ENCODE results near the gene STX17.
A peak's percentile ranks its signal among the peaks of the same experiment; 100 is the strongest.

The STX17 gene

DNA sequence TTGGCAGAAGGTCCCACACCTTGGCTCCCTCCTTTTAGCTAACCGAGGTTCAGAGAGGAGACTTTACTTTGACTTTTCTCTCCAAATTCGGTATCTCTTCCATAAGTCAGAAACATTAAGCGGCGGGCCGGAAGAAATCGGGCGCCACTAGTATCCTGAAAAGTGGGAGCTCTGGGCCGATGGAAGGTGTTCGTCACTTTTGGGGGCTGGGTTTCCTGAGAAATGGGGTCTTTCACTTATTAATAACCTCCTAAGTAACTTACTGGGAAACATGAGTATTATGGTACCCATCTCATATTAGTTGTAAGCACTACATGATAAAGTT lies 716 bp downstream of the STX17 start:
- no peak for DNase-seq (ENCODE audit: low read depth)

- no peak for DNase-seq (ENCODE audit: low read depth)
These were observed 5.1 kb downstream of the STX17 start for GRCh38 chr9:99911600-99911999.

GRCh38 chr9:99916650-99917049 lies 10.2 kb downstream of the STX17 start:
- no peak for DNase-seq (ENCODE audit: low read depth)

GRCh38 chr9:99918134-99918533 lies 11.7 kb downstream of the STX17 start:
- DNase-seq (ENCODE audit: low read depth) = no peak

GRCh38 chr9:99919930-99920329 lies 13.5 kb downstream of the STX17 start:
- DNase-seq (ENCODE audit: low read depth) = no peak

- no peak for DNase-seq (ENCODE audit: low read depth)
These were observed 15.6 kb downstream of the STX17 start for GRCh38 chr9:99921875-99922710.

DNA sequence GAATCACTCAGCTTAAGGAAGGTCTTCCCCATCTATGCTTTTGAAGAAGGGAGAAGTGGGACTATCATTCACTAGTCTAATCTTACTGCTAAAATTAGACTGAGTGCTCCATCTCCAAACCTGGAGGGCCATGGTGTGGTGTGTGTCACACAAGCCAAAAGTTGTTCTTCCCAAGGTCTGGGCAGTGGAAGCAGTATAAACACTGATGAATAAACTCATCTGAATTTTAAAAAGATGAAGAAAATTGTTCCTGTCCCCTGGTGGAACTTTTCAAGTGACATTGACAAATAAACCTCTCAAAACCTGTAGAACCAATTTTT lies 16.2 kb downstream of the STX17 start:
- no peak for DNase-seq (ENCODE audit: low read depth)

DNA sequence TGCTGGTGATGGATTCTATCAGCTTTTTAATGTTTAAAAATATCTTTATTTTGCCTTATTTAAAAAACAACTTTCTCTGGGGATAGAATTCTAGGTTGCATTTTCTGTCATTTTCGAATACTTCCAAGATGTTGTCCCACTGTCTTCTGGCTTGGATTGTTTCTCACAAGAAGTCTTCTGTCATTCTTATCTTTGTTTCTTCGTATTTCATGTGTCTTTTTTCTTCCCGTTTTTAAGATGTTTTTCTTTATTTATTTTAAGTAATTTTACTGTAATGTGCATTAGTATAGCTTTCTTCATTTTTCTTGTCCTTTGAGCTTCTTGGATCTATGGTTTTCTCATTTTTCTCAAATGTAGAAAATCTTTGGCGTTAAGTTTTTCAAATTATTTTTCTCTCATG lies 19.1 kb downstream of the STX17 start:
- no peak for DNase-seq (ENCODE audit: low read depth)

GRCh38 chr9:99929652-99930051 lies 23.2 kb downstream of the STX17 start:
- no peak for DNase-seq (ENCODE audit: low read depth)

- DNase-seq (ENCODE audit: low read depth) = no peak
These were observed 24.8 kb downstream of the STX17 start for GRCh38 chr9:99931155-99931840.

- DNase-seq (ENCODE audit: low read depth) = no peak
These were observed 30.6 kb downstream of the STX17 start for GRCh38 chr9:99936947-99937587.

GRCh38 chr9:99947395-99947794 lies 40.9 kb downstream of the STX17 start:
- DNase-seq (ENCODE audit: low read depth) = no peak

DNA sequence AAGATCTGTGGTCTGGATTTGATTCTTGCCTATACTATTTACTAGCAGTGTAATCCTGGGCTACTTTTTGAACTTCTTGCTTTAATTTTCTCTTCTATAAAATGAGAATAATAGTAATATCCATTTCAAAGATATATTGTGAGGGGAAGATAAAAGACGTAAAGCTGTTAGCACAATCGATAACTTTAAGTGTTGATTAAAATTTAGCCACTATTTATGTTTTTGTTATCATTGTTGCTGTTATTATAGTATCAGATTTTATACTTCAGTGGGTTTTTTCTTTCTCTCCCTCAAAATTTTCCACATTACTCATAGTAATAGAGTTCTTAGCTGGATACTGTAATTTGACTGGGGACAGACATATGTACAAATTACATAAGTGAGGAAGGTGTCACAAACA lies 42.0 kb downstream of the STX17 start:
- no peak for DNase-seq (ENCODE audit: low read depth)

GRCh38 chr9:99948896-99949295 lies 42.4 kb downstream of the STX17 start:
- no peak for DNase-seq (ENCODE audit: low read depth)

GRCh38 chr9:99953861-99954507 lies 47.5 kb downstream of the STX17 start:
- no peak for DNase-seq (ENCODE audit: low read depth)

GRCh38 chr9:99954819-99955218 lies 48.4 kb downstream of the STX17 start:
- no peak for DNase-seq (ENCODE audit: low read depth)

- no peak for DNase-seq (ENCODE audit: low read depth)
These were observed 49.2 kb downstream of the STX17 start for GRCh38 chr9:99955606-99956005.

- peak; percentile 24 for DNase-seq (ENCODE audit: low read depth)
These were observed 56.3 kb downstream of the STX17 start for GRCh38 chr9:99962680-99963261.

GRCh38 chr9:99964336-99964735 lies 57.9 kb downstream of the STX17 start:
- no peak for DNase-seq (ENCODE audit: low read depth)

- no peak for DNase-seq (ENCODE audit: low read depth)
These were observed 59.5 kb downstream of the STX17 start for GRCh38 chr9:99966001-99966400.

- DNase-seq (ENCODE audit: low read depth) = peak; percentile 67
These were observed 60.3 kb downstream of the STX17 start for GRCh38 chr9:99966716-99967115.

DNA sequence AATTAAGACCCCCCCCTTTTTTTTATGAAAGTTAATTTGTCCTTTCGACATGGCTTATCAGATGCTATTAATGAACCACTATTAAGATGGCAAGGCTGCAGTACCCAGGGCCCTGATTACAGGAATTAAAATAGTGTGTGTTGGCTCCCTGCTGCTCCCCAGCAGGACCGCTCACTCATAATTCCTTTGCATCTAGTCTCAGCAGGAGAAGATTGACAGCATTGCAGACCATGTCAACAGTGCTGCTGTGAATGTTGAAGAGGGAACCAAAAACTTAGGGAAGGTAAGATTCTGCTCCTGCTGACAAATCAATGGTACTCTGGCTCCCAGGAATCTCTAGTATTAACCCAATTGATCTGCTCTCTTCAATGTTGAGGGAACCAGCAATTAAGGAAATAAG lies 61.0 kb downstream of the STX17 start:
- DNase-seq (ENCODE audit: low read depth) = no peak

DNA sequence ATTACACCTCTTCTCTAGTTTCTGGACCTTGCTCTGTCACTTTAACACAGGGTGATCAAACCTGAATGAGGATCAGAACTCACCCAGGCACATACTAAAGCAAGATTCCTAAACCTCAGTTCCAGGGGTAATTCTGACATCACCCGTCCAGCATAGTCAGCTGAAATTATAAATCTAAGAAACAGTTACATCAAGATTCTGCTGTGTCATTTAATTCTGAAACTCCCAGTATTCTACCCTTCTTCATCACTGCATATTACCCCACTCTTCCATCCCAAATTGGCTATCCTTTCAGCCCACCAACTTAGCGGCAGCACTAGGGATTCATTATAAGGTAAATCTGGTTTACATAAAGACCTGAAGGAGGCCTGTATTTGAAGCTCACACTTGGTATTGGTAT lies 64.0 kb downstream of the STX17 start:
- no peak for DNase-seq (ENCODE audit: low read depth)

All from ELR (cell line).